IMR-90 (cell line): Measurements from ENCODE around the gene CFAP300. TPM values are rescaled to one million over a fixed set of nuclear protein-coding genes. Genes with fewer than 3 reads are reported as not detected.

Experiments
- ATAC-seq: fragments of 200-7000 bp; cut with Tn5 transposase; 2 replicates; pipeline ENCODE4 v1.9.1; 2020; ENCODE audit warnings: low read depth, mild to moderate bottlenecking, moderate library complexity
- BruUV-seq: library from RNA; stranded (reverse); fragments of 400-500 nt; replicated peaks from 2 replicates; lab custom pipeline; 2021; lab: Mats Ljungman, UMichigan
- CTCF ChIA-PET: fragments of 300-600 bp; formaldehyde crosslinking; extraction: SDS; loops from one replicate; lab custom pipeline; 2021; ENCODE audit warnings: antibody characterized with exemption; lab: Yijun Ruan, JAX
- POLR2A ChIA-PET: fragments of 300-600 bp; sonication (Branson Sonifier 250); formaldehyde crosslinking; loops from one replicate; lab custom pipeline; 2022; ENCODE audit warnings: antibody characterized with exemption; ENCODE audit not compliant: unreplicated experiment; lab: Charles Lee
- DNase-seq: peaks from one replicate; pipeline ENCODE4 v3.0.0; 2013
- H2AFZ ChIP-seq: replicated peaks from 2 replicates; pipeline ENCODE3; 2013; ENCODE audit warnings: low read length, mild to moderate bottlenecking; ENCODE audit not compliant: poor library complexity
- H2AK5ac ChIP-seq: 2 replicates; pipeline ENCODE4 v1.6.1; 2013; ENCODE audit warnings: low read depth, low read length, inconsistent platforms
- H2AK9ac ChIP-seq: replicated peaks from 2 replicates; pipeline ENCODE3; 2013; ENCODE audit warnings: mild to moderate bottlenecking, low read depth, low read length, moderate library complexity; ENCODE audit not compliant: poor library complexity
- H2BK120ac ChIP-seq: 2 replicates; pipeline ENCODE4 v1.6.1; 2013; ENCODE audit warnings: low read depth, low read length, inconsistent platforms
- H2BK15ac ChIP-seq: 3 replicates; pipeline ENCODE4 v1.6.1; 2013; ENCODE audit warnings: low read depth, low read length, inconsistent platforms
- H2BK20ac ChIP-seq: 2 replicates; pipeline ENCODE4 v1.6.1; 2013; ENCODE audit warnings: low read depth, mild to moderate bottlenecking, inconsistent platforms, low read length, moderate library complexity
- H2BK5ac ChIP-seq: 2 replicates; pipeline ENCODE4 v1.6.1; 2013; ENCODE audit warnings: mild to moderate bottlenecking, low read depth, low read length, inconsistent platforms; ENCODE audit not compliant: poor library complexity, severe bottlenecking
- H3K14ac ChIP-seq: replicated peaks from 2 replicates; pipeline ENCODE4 v1.6.1; 2013; ENCODE audit warnings: low read depth, low read length, inconsistent platforms
- H3K18ac ChIP-seq: 2 replicates; pipeline ENCODE4 v1.6.1; 2013; ENCODE audit warnings: low read depth, low read length, control low read depth
- H3K23ac ChIP-seq: 2 replicates; pipeline ENCODE4 v1.6.1; 2013; ENCODE audit warnings: low read depth, low read length, inconsistent platforms
- H3K27ac ChIP-seq: 2 replicates; pipeline ENCODE4 v1.5.1; 2013; ENCODE audit warnings: mild to moderate bottlenecking, control low read depth, low read length; ENCODE audit not compliant: insufficient read depth
- H3K27me3 ChIP-seq: 2 replicates; pipeline ENCODE4 v1.6.1; 2013; ENCODE audit warnings: low read length; ENCODE audit not compliant: control insufficient read depth, insufficient read depth
- H3K36me3 ChIP-seq: 2 replicates; pipeline ENCODE4 v1.6.1; 2013; ENCODE audit warnings: low read length, mixed read lengths; ENCODE audit not compliant: control insufficient read depth, insufficient read depth
- H3K4ac ChIP-seq: 2 replicates; pipeline ENCODE4 v1.6.1; 2013; ENCODE audit warnings: low read depth, low read length, inconsistent platforms
- H3K4me1 ChIP-seq: 2 replicates; pipeline ENCODE4 v1.6.1; 2013; ENCODE audit warnings: low read length, mixed read lengths; ENCODE audit not compliant: control insufficient read depth, insufficient read depth
- H3K4me2 ChIP-seq: 2 replicates; pipeline ENCODE4 v1.6.1; 2013; ENCODE audit warnings: low read depth, mild to moderate bottlenecking, control low read depth, low read length, moderate library complexity
- H3K4me3 ChIP-seq: 2 replicates; pipeline ENCODE4 v1.5.1; 2013; ENCODE audit warnings: low read depth, mild to moderate bottlenecking, control low read depth, low read length, moderate library complexity; ENCODE audit not compliant: insufficient read depth
- H3K56ac ChIP-seq: 2 replicates; pipeline ENCODE4 v1.6.1; 2013; ENCODE audit warnings: low read length, inconsistent platforms; ENCODE audit not compliant: insufficient read depth; ENCODE audit errors: extremely low read depth
- H3K79me1 ChIP-seq, 2 experiments: 2 replicates each; pipeline ENCODE4 v1.6.1; 2013; ENCODE audit warnings: low read length in 2 of 2, inconsistent platforms in 1 of 2, low read depth in 1 of 2
- H3K9ac ChIP-seq: 2 replicates; pipeline ENCODE4 v1.6.1; 2013; ENCODE audit warnings: low read depth, low read length, control low read depth
- H3K9me1 ChIP-seq: 2 replicates; pipeline ENCODE4 v1.6.1; 2013; ENCODE audit warnings: low read length, inconsistent platforms; ENCODE audit not compliant: insufficient read depth
- H3K9me3 ChIP-seq: 2 replicates; pipeline ENCODE4 v1.6.1; 2013; ENCODE audit warnings: low read length; ENCODE audit not compliant: control insufficient read depth, insufficient read depth
- H4K20me1 ChIP-seq: 2 replicates; pipeline ENCODE4 v1.6.1; 2013; ENCODE audit warnings: low read length, inconsistent platforms; ENCODE audit not compliant: insufficient read depth
- H4K5ac ChIP-seq: 2 replicates; pipeline ENCODE4 v1.6.1; 2013; ENCODE audit warnings: mild to moderate bottlenecking, low read depth, low read length, control low read depth
- H4K8ac ChIP-seq, 2 experiments: 2 replicates each; pipeline ENCODE4 v1.6.1; 2013; ENCODE audit warnings: low read depth in 2 of 2, low read length in 2 of 2, control low read depth in 1 of 2, inconsistent platforms in 1 of 2
- H4K91ac ChIP-seq: 2 replicates; pipeline ENCODE4 v1.6.1; 2013; ENCODE audit warnings: low read depth, low read length, inconsistent platforms; ENCODE audit not compliant: insufficient read depth
- BHLHE40 ChIP-seq: fragments of 150-350 bp; IDR thresholded peaks from 2 replicates; pipeline ENCODE4 v1.6.1; 2016; ENCODE audit warnings: mild to moderate bottlenecking, low read depth, low read length
- CEBPB ChIP-seq: IDR thresholded peaks from 2 replicates; pipeline ENCODE4 v1.6.1; 2012; ENCODE audit warnings: low read depth, low read length, improper control_type of control experiment
- CHD1 ChIP-seq: IDR thresholded peaks from 2 replicates; pipeline ENCODE4 v1.6.1; 2012; ENCODE audit warnings: low read depth, low read length, improper control_type of control experiment
- ELK1 ChIP-seq: fragments of 150-350 bp; IDR thresholded peaks from 2 replicates; pipeline ENCODE4 v1.6.1; 2016; ENCODE audit warnings: low read depth, mild to moderate bottlenecking, low read length, moderate library complexity, borderline replicate concordance
- FOS ChIP-seq: fragments of 150-350 bp; IDR thresholded peaks from 2 replicates; pipeline ENCODE4 v1.6.1; 2016; ENCODE audit warnings: low read depth, low read length
- MAFK ChIP-seq: IDR thresholded peaks from 2 replicates; pipeline ENCODE4 v1.6.1; 2012; ENCODE audit warnings: low read depth, low read length, improper control_type of control experiment
- MAZ ChIP-seq: IDR thresholded peaks from 2 replicates; pipeline ENCODE4 v1.6.1; 2012; ENCODE audit warnings: low read depth, mild to moderate bottlenecking, low read length, improper control_type of control experiment, moderate library complexity, borderline replicate concordance
- MXI1 ChIP-seq: IDR thresholded peaks from 2 replicates; pipeline ENCODE4 v1.6.1; 2012; ENCODE audit warnings: low read depth, mild to moderate bottlenecking, low read length, moderate library complexity, borderline replicate concordance
- NFE2L2 ChIP-seq: fragments of 150-350 bp; IDR thresholded peaks from 2 replicates; pipeline ENCODE4 v1.6.1; 2016; ENCODE audit warnings: low read depth, mild to moderate bottlenecking, low read length
- POLR2A ChIP-seq: IDR thresholded peaks from 2 replicates; pipeline ENCODE4 v1.6.1; 2012; ENCODE audit warnings: mild to moderate bottlenecking, low read depth, low read length
- RAD21 ChIP-seq: IDR thresholded peaks from 2 replicates; pipeline ENCODE4 v1.6.1; 2012; ENCODE audit warnings: low read length, improper control_type of control experiment
- RCOR1 ChIP-seq: IDR thresholded peaks from 2 replicates; pipeline ENCODE4 v1.6.1; 2012; ENCODE audit warnings: mild to moderate bottlenecking, low read length, improper control_type of control experiment; ENCODE audit not compliant: insufficient replicate concordance
- RFX5 ChIP-seq: IDR thresholded peaks from 2 replicates; pipeline ENCODE4 v1.8.0; 2012; ENCODE audit warnings: low read depth, mild to moderate bottlenecking, low read length, moderate library complexity
- SMC3 ChIP-seq: fragments of 150-350 bp; IDR thresholded peaks from 2 replicates; pipeline ENCODE4 v1.6.1; 2016; ENCODE audit warnings: low read depth, mild to moderate bottlenecking, antibody characterized with exemption, low read length, moderate library complexity
- USF2 ChIP-seq: fragments of 150-350 bp; IDR thresholded peaks from 2 replicates; pipeline ENCODE4 v1.6.1; 2017; ENCODE audit warnings: mild to moderate bottlenecking, antibody characterized with exemption, low read length, low read depth
- WGBS, 2 experiments: methylation state at CpG; one replicate each; pipeline versions ENCODE4 v1.1.5 to v1.1.7; 2013; ENCODE audit warnings: missing lambda C conversion rate in 2 of 2; ENCODE audit not compliant: insufficient read length in 1 of 2; ENCODE audit errors: extremely low coverage in 2 of 2; 5-methylcytosine and 5-hydroxymethylcytosine counted together
- dilution Hi-C: fragments of 300-500 bp; cut with HindIII; formaldehyde crosslinking; loops from one replicate; pipeline ENCODE4 v1.14.3; 2018; ENCODE audit warnings: low sequenced_read_pairs; ENCODE audit not compliant: unreplicated experiment
- in situ Hi-C: fragments of 300-500 bp; cut with MboI; formaldehyde crosslinking; loops from 3 replicates; pipeline ENCODE4 v1.14.3; 2019; ENCODE audit warnings: low sequenced_read_pairs, inconsistent platforms, mixed read lengths
- intact Hi-C: fragments of 100-400 bp; cut with micrococcal nuclease; formaldehyde crosslinking; loops from 2 replicates; pipeline ENCODE4 v1.10.0; 2022
- polyA plus RNA-seq, 3 experiments: library from polyadenylated mRNA; depleted of rRNA; stranded (reverse); fragments of >200 nt; gene quantifications; 2 replicates each; pipeline ENCODE4 v1.2.3, GENCODE V29; 2012; ENCODE audit warnings: low replicate concordance in 1 of 3
- total RNA-seq: library from RNA; depleted of rRNA; stranded (reverse); fragments of >200 nt; gene quantifications from 2 replicates; pipeline ENCODE4 v1.2.3, GENCODE V29; 2012
- TF ChIP-seq, protein P1 (sequence below): conservative IDR thresholded peaks from 2 replicates; pipeline ENCODE4 v1.5.1; 2012; ENCODE audit warnings: mild to moderate bottlenecking, low read depth, low read length, improper control_type of control experiment

CFAP300 gene
- total and polyA plus RNA-seq, 2 of the 4 experiments (the other 2 are of a cell fraction) = 0.90 to 1.8 TPM

- Histone ChIP-seq H2AK5ac (no peak overlapping the region), H4K20me1 (no peaks in the 10 kb centered on the region), H3K9me3 (peaks cover 7% of the 10 kb centered on the region), H2BK20ac (no peak overlapping the region), H3K18ac (no peak overlapping the region), H4K5ac (no peak overlapping the region), H3K4me1 (no peaks in the 10 kb centered on the region), H3K4me2 (no peak overlapping the region), H2BK15ac (no peak overlapping the region), H3K56ac (no peak overlapping the region), H2BK5ac (no peak overlapping the region), H3K4ac (no peak overlapping the region), H3K36me3 (no peaks in the 10 kb centered on the region), H4K8ac (no peak overlapping the region), H3K27ac (no peak overlapping the region), H3K23ac (no peak overlapping the region), H2AFZ (no peak overlapping the region), H3K9me1 (no peaks in the 10 kb centered on the region), H3K79me1 (no peaks in the 10 kb centered on the region), H3K27me3 (no peaks in the 10 kb centered on the region), H2BK120ac (no peak overlapping the region), H4K91ac (no peak overlapping the region), H3K14ac (no peak overlapping the region), H3K4me3 (no peak overlapping the region), H3K9ac (no peak overlapping the region), H2AK9ac (no peak overlapping the region)
- in situ Hi-C loops (no loop called here), dilution Hi-C loops (no loop called here), intact Hi-C loops (no loop called here)
- POLR2A ChIA-PET = no interaction called here
- TF ChIP-seq CEBPB (no peak), FOS (no peak), NFE2L2 (no peak), ELK1 (no peak), USF2 (no peak), SMC3 (no peak), RAD21 (no peak), POLR2A (no peak), MXI1 (no peak), MAFK (no peak), CHD1 (no peak), MAZ (no peak), RFX5 (no peak), RCOR1 (no peak), BHLHE40 (no peak)
- TF ChIP-seq, protein P1, sequence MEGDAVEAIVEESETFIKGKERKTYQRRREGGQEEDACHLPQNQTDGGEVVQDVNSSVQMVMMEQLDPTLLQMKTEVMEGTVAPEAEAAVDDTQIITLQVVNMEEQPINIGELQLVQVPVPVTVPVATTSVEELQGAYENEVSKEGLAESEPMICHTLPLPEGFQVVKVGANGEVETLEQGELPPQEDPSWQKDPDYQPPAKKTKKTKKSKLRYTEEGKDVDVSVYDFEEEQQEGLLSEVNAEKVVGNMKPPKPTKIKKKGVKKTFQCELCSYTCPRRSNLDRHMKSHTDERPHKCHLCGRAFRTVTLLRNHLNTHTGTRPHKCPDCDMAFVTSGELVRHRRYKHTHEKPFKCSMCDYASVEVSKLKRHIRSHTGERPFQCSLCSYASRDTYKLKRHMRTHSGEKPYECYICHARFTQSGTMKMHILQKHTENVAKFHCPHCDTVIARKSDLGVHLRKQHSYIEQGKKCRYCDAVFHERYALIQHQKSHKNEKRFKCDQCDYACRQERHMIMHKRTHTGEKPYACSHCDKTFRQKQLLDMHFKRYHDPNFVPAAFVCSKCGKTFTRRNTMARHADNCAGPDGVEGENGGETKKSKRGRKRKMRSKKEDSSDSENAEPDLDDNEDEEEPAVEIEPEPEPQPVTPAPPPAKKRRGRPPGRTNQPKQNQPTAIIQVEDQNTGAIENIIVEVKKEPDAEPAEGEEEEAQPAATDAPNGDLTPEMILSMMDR = no peak
- BruUV-seq = no TSS peak
- DNase-seq (no peak), ATAC-seq (no peak)
- CTCF ChIA-PET = no interaction called here
- no CpG with 5 or more reads among the region's 1 CpG for WGBS, 2 experiments
Observed at GRCh38 chr11:102070766-102071165, 23.5 kb downstream of the CFAP300 start.
